SIG-M5 (cell line): Measurements from ENCODE around the gene LMBRD2.
A peak's percentile ranks its signal among the peaks of the same experiment; 100 is the strongest.
"Not testable (repeated sequence)": the region's sequence is repeated elsewhere in the genome, so short reads cannot be mapped to it uniquely, and the experiment has no call there.

Experiments used
- DNase-seq: peaks from one replicate; lab custom pipeline; 2025; lab: John Stamatoyannopoulos, UW

The LMBRD2 gene

DNA sequence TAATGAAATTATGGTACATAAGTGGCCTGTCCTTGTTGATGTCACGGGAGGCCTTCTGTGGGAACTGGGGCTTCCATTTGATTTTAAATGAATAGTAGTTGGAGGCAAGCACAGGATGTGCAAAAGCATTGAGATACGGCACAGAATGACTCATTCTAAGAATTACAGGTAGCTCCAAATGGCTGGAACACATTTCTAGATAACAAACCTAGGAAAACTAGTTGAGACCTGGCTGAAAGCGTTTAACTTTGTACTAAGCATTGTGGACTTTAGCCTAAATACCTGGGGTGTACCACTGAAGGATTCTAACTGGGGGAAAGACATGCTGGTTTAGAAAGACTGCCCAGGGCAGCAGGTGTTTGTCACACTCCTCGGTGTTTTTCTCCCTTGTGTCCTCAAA lies 9.7 kb upstream of the LMBRD2 start:
- DNase-seq, result no peak

DNA sequence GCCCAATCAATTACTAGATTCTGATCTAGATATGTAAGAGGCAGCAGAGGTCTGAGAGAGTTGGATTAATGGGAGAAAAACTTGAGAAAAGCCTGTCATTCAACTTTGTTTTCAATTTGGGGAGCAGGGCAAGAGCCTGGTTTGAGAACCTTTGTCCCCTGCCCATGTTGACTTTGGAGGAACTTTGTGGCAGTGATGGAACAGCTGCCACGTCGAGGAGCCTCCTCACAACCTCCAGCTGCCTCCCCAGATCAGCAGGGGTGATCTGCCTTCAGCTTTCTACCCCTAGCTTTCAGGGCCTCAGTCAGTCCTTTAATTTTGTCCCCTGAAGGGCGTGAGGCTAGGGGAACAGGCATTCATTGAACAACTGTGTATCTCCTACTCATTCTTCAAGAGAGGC lies 8.9 kb upstream of the LMBRD2 start:
- DNase-seq, result no peak

DNA sequence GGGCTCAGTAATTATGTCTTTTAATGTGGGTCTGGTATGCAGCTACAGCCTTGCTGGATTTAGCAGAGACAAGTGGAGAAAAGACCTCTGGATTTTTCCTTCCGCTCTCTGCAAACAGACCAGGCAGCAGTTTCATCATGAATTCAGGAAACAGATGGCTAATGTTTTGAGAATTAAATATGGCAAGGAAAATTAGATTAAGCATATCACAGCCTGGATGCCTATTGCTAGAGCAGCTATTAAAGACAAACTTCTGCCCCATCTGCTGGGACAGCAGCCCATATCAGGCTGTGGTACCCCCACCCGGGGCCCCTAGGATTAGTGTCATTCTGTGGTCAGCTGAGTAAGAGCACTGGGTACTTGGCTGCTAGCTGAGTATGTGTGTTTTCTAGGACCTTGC lies 6.5 kb upstream of the LMBRD2 start:
- no peak for DNase-seq

DNA sequence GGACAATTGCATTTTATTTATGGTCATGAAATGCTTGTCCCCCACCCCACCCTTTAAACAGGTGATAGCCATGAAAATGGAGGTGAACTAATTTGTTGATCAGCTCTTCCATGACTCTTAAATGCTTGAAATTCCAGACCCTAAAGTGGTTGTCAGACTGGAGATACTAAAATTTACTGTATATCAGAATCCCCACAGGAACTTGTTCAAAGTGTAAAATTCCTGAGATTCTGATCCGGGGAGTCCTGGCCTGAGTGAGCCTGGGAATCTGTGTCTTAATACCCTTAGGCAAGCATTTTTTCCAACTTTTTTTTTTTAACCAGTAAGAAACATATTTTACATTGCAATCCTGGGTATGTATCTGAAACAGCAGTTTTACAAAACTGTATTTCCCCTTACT lies 4.9 kb upstream of the LMBRD2 start:
- DNase-seq, result no peak

DNA sequence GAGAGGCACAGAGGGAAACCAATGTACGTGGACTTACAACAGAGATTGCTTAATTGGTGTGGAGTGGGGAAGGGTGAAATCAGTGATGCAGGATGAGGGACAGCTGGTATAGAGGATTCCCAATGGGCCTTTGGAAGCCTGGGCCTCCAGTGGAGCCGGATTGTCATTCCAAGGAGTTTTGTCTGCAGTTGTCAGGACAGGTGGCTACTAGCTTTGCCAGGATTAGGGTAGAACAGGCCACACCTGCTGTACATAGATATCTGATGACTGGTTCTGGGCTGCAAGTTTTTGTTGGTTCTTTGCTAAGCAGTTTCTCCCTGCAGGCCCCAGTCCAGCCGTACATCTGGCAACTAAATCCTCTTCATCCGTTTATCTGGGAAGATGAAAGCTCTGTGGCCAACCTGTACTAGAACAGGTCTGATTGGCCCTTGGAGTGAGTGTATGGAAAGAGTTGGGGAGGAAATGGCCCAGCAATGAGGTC lies 4.5 kb upstream of the LMBRD2 start:
- no peak for DNase-seq

DNA sequence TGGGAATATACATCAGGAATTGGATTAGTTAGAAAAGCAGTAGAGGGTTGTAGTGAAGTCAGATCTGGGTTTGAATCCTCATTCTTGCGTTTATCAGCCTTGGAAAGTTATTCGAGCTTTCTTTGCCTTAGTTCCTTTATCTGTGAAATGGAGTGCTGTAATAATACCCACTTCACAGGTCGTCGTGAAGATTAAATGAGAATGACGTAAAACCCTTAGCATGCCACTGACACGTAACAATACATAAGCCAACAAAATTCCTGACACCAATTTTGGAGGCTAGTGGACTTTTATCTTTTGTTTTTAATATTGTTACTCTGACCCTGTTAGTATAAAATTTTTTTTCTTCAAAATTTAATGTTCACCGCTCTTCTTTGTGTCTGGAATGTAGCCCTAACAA lies 3.6 kb upstream of the LMBRD2 start:
- DNase-seq, result no peak

DNA sequence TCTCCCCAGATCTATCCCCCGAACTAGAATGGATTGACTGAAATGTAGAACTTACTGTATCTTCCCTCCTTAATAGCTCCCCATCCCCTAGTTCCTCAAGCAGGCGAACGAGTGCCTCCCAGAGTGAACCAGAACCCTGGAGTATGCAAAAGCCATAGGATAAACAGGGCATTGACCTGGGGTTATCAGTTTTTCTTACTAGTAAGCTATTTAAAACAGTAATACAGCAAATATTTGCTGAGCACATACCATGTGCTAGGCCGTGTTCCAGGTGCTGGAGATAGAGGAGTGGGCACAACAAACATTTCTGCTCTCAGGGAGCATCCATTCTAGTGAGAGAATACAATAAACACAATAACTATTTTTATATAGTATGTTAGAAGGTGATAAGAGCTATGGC lies 2.0 kb upstream of the LMBRD2 start:
- DNase-seq, result no peak

DNA sequence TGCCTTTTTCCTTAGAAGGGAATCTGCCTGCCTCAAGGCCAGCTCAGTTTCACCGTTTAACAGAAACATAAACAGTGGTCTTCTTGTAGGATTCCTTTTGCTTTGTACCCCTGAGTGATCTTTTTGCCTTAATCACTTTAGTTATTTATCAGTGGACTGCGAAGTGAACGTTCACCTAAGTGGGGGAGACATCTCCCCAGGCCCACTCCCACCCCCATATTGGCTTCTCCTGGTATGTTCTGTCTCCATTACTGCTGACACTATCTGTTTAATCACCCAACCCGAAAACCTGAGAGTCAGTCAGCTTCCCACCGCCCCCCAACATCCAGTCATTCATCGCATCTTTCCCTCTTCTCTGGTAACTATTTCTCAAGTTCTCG lies 1.6 kb upstream of the LMBRD2 start:
- no peak for DNase-seq

DNA sequence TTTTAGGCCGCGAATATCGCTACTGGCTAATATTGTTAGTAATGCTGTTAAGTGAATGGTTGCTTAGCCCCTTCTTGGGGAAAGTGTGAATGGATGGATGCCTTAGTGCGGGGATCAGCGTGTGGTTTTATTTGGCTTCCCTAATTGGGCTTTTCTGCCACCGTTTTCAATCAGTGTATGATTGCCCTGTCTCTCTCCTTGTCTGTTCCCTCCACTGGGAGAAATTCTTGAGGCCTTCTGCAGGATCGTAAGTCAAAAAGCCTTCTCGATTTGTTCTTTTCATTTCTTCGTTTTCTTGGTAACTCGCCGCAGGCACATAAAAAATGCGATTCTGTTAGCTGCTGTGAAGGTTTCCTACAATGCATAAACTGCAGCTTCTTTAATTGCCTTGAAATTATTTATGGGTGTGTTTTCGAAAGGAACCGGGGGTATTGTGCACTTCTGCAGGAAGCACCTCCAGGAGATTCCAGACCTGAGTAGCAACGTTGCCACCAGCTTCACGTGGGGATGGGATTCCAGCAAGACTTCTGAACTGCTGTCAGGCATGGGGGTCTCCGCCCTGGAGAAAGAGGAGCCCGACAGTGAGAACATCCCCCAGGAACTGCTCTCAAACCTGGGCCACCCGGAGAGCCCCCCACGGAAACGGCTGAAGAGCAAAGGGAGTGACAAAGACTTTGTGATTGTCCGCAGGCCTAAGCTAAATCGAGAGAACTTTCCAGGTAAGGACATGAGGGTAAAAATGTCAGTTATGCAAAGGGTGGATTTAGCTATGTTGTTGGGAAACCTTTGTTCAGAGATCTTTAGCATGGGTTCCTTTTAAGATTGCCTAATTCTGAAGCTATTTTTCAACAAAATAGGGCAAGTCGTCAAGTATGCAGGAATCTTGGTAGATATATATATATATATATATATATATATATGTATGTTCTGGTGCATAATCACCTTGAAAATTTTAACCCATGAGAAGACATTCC lies 924 bp upstream of the LMBRD2 start:
- DNase-seq, result no peak

DNA sequence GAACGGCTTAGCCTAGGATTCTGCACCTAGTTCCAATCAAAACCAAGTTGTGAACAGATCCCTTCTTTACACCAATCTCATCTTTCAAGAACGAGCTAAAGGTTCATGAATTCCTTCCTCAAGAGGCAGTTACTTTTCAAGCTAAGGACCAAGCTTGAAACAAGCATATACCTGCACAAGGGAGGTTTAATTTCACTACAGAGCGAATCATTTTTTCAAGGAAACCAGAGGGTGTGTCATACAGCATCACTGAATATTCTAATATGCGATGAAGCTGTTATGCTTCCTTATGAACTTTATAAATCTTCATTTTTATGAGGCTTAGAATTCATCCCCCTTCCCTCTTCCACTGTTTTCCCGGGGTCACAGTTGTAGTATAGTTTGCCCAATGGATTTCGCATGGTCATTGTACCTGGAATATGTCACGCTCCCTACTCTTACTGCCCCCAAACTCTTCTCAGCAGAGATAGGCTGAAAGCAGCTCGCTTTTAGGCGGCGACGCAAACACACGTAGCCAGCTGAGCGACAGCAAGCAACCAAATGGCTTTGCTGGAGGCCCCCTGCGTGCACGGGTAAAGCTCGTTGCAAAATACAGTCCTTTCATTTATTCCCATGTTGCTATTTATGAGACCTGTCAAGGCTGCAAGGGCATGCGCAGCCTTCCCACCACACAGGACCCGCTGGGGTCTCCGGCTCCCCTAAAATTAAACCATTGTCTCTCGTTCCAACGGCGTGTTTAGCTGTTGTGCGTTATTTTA lies 832 bp downstream of the LMBRD2 start:
- DNase-seq, result peak; percentile 64

DNA sequence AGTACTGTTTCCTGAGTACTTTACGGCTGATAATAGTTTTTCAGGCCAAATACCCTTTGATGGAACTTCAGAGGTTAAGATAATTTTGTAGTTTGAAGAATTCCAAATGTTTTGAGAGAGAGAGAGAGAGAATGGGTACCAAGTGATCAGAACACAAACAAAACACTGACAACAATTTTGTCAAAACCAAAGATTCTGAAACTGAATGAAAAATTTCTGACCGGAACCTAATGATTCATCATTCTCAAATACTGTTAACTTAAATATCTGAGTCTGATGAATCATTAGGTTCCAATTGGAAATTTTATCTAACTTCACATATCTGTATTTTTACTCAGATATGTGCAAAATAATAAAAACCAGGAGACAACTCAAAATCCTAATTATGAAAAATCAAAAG lies 4.0 kb downstream of the LMBRD2 start:
- no peak for DNase-seq

DNA sequence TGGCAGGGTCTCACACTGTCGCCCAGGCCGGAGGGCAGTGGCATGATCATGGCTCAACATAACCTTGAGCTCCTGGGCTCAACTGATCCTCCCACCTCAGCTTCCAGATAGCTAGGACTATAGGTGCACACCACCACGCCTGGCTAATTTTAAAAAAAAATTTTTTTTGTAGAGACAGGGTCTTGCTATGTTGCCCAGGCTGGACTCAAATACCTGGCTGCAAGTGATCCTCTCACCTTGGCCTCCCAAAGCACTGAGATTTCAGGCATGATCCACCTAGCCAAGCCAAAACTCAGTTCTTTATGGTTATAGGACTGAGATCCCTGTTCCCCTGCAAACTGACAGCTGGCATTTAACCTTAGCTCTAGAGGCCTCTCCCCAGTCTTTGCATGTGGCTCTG lies 5.3 kb downstream of the LMBRD2 start:
- DNase-seq, result no peak

DNA sequence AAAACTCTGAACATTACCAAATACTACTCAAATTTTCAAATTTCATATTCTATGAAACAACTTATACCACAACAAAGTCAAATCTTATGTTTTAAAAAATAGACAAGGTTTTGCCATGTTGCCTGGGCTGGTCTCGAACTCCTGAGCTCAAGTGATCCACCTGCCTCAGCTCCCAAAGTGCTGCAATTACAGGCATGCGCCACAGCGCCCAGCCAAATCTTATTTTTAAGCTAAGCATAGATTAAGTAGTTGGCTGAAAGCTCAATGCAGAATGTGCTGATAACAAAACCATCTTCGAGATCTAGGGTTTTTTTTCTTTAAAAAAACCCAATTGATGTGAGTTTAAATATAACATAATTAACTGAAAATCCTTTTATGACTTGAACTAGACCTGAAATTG lies 6.4 kb downstream of the LMBRD2 start:
- no peak for DNase-seq

DNA sequence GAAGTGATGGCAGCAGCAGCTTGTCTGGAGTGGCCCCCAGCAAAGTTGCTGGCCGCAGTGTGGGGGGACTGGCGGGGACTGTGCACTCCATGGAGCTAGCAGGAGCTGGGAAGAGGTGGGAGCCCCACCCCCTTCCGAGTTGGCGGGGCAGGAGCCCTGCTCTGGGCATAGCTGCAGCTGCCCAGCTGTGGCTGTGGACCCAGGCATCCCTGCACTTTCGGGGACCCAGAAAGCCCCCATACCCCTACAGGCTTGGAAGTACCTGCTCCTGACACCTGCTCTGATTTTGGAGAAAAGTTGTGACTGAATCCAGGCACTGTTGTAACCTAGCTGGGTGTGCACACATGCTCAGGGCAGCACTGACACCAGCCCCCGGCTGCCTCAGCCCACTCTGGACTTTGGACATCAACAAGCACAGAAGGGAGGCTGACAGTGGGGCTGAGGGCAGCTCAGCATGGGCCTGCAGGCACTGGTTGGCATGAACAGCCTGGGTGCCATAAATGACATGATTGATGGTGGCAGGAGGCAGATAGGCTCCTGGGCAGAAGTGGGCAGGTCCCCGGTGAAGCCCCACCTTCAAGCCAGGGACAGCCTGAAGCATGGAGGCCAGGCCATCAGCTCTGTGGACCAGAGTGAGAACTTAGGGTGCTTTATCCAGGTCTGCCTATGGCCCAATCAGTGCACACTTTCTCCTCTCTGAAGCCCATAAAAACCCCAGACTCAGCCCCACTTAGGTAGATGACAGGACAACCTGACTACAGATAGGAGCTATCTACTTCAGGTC lies 12.6 kb downstream of the LMBRD2 start:
- no peak for DNase-seq

DNA sequence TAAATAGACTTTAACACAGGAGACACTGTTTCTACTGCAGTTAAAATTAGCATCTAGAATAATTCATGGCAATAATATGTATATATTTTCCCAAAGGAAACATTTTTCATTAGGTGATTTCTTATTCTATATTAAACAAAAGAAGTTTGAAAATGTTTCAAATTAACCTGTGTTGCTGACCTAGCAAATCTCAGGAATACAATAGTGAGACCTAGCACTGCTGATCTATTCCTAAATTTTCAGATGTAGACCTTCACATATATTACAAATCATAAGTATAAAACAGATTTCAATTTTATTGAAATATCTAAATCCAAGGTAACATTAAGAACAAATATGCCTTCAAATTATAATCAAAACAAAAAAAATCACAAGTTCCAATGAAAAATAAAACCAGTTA lies 15.1 kb downstream of the LMBRD2 start:
- no peak for DNase-seq

DNA sequence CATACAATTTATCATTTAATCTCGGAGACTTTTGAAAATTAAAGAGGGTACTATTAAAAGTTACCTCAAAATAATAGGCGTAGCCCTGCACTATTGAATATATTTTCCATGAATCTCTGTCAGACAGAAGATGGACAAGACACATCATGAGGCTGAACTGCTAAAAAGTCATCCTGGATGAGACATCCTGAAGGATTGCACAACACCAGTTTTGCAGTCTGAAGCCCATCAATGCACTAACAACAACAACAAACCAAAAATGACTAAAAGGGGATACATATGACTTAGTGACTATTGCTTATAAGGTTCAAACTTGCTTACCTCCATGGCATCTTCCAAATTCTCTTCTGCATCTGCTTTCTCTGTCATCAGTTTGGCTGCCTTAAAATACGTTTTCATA lies 15.7 kb downstream of the LMBRD2 start:
- DNase-seq, result no peak

DNA sequence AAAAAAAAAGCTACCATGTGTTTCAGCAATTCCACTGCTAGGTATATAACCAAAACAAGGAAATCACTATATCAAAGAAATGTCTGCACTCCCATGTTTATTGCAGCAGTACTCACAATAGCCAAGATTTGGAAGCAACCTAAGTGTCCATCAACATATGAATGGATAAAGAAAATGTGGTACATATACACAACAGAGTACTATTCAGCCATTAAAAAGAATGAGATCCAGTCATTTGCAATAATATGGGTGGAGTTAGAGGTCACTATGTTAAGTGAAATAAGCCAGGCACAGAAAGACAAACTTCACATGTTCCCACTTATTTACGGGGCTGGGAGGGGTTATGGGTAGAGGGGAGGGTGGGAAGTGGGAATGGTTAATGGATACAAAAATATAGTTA lies 18.7 kb downstream of the LMBRD2 start:
- not testable (repeated sequence) for DNase-seq

DNA sequence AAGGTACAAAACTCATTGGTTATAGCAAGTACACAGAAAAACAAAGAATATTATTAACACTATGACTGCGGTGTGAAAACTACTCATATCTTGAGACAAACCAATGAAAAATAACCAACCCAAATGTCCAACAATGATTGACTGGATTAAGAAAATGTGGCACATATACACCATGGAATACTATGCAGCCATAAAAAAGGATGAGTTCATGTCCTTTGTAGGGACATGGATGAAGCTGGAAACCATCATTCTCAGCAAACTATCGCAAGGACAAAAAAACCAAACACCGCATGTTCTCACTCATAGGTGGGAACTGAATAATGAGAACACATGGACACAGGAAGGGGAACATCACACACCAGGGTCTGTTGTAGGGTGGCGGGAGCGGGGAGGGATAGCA lies 22.0 kb downstream of the LMBRD2 start:
- not testable (repeated sequence) for DNase-seq

DNA sequence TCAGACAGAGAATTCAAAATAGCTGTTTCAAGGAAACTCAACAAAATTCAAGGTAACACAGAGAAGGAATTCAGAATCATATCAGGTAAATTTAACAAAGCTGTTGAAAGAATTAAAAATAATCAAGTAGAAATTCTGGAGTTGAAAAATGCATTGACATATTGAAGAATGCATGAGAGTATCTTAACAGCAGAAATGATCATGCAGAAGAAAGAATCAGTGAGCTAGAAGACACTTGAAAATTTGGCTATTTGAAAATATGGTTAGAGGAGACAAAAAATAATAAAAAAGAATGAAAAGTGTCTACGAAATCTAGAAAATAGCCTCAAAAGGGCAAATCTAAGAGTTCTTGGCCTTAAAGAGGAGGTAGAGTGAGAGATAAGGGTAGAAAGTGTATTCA lies 22.9 kb downstream of the LMBRD2 start:
- no peak for DNase-seq

DNA sequence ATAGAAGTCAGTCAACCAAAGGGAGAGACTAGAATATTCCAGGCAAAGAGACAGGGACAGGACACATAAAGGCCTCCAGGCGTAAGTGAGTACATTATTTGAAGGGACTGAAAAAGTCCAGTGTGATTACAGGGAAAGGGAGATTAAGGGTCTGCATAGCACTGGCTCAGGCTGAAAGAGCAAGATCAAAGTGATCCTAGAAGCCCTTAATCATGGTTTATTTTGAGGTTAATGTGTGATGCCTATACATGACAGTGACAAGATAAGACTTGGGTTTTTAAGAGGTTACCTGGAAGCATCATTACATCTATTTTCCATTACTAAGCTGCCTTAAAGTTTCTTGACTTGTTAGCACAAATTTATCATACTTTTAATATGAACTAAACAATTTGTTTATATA lies 25.8 kb downstream of the LMBRD2 start:
- no peak for DNase-seq

DNA sequence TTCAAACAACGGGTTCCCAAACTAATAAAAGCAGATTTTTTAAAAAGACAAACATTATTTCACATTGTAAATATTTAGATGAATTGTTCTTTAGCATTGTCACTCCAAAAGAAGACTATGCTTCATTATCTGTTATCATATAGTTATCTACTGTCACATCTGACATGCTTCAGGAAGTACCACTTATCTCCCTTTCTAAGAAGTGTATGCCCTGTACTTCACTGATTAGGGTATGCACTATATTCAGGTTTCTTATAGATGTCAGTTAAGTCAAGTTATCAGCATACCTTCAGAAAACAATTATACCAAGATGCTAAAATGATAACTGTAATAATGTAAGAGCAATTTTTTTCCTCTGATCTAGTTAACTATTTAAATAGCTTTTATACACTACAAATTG lies 40.4 kb downstream of the LMBRD2 start:
- DNase-seq, result no peak

DNA sequence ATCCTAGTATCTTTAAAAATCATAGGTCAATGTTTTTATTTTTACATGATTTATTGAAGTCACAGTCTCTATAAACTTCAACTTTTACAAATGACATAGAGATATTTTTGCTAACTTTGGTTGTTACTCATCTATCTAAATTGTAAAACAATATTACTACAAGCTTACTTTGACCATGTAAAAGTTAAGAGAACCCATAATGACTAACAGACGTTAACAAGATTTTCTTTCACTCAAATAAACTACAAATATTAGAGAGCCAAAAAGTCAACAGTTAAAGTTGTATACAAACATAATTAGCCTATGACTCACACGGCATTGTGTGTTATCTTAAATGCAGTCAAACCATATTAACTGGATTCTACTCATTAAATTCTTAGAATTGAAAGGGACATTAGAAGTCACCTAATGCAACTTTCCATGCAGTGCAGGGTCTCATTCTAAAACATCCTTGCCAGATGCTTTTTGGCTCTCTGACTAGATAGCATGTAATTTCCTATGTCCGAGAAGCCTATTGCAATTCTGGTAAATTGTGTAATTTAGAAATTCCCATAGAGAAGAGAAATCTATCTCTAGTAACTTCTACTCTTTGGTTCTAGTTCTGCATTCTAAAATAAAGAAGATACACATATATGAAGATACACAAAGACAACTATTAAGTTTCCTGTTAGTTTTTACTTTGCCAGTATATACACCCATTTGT lies 42.8 kb downstream of the LMBRD2 start:
- no peak for DNase-seq
